ENCODE results near the gene GLIS1. TPM values are rescaled to one million over a fixed set of nuclear protein-coding genes. Genes with fewer than 3 reads are reported as not detected.

GLIS1 gene
- total RNA-seq, 1 experiment from 2014 or later, result 0.28 TPM

GRCh38 chr1:53718443-53718842 lies 20.5 kb downstream of the GLIS1 start:
- no peak overlapping the region for H3K27ac Mint-ChIP-seq
- H3K18ac ChIP-seq (ENCODE audit: insufficient read length, low read depth, low read length), result no peak overlapping the region
- H3K27ac ChIP-seq (ENCODE audit: insufficient read length, low read depth, low read length), result no peak overlapping the region
- H2AK5ac ChIP-seq (ENCODE audit: insufficient read length, low read length), result no peak overlapping the region
- no CpG with 5 or more reads among the region's 2 CpGs for WGBS (ENCODE audit: extremely low coverage, insufficient read length, low lambda C conversion rate)
- no peaks in the 10 kb centered on the region; the same call in 1 of the 2 replicates for H3K4me1 ChIP-seq (ENCODE audit: insufficient read depth, low read length)
- TF ChIP-seq, protein P1, sequence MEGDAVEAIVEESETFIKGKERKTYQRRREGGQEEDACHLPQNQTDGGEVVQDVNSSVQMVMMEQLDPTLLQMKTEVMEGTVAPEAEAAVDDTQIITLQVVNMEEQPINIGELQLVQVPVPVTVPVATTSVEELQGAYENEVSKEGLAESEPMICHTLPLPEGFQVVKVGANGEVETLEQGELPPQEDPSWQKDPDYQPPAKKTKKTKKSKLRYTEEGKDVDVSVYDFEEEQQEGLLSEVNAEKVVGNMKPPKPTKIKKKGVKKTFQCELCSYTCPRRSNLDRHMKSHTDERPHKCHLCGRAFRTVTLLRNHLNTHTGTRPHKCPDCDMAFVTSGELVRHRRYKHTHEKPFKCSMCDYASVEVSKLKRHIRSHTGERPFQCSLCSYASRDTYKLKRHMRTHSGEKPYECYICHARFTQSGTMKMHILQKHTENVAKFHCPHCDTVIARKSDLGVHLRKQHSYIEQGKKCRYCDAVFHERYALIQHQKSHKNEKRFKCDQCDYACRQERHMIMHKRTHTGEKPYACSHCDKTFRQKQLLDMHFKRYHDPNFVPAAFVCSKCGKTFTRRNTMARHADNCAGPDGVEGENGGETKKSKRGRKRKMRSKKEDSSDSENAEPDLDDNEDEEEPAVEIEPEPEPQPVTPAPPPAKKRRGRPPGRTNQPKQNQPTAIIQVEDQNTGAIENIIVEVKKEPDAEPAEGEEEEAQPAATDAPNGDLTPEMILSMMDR (conservative IDR thresholded peaks at IDR 0.05), result no peak
- H3K14ac ChIP-seq (ENCODE audit: insufficient read depth, low read length), result no peak overlapping the region
- no peaks in the 10 kb centered on the region for H3K23me2 ChIP-seq (ENCODE audit: insufficient read length, low read depth, low read length, poor library complexity, severe bottlenecking)
- H3K56ac ChIP-seq (ENCODE audit: insufficient read length, low read depth, low read length), result no peak overlapping the region
- no peaks in the 10 kb centered on the region for H3K79me1 ChIP-seq (ENCODE audit: insufficient read depth, low read depth, low read length, poor library complexity, severe bottlenecking)
- H3K36me3 Mint-ChIP-seq (ENCODE audit: insufficient read depth in 1 of 3, low read depth in 3 of 3), result no peaks in the 10 kb centered on the region
- H2BK120ac ChIP-seq (ENCODE audit: low read depth, low read length, poor library complexity, severe bottlenecking), result no peak overlapping the region
- H4K20me1 ChIP-seq (ENCODE audit: control insufficient read depth, insufficient read depth, insufficient read length), result no peaks in the 10 kb centered on the region
- H2BK15ac ChIP-seq (ENCODE audit: low read depth, low read length), result no peak overlapping the region
- H3T11ph ChIP-seq (ENCODE audit: low read length), result no peak overlapping the region
- no peaks in the 10 kb centered on the region for H3K79me2 ChIP-seq (ENCODE audit: insufficient read depth, low read length)
- H2AFZ ChIP-seq (ENCODE audit: low read length), result no peak overlapping the region
- no peaks in the 10 kb centered on the region for H3K9me3 ChIP-seq (ENCODE audit: control insufficient read depth, low read depth, low read length)
- peaks cover 11% of the 10 kb centered on the region for H3K27me3 Mint-ChIP-seq (ENCODE audit: low read depth)
- no peaks in the 10 kb centered on the region for H3K9me3 Mint-ChIP-seq
- no peak overlapping the region for H4K8ac ChIP-seq (replicated peaks; ENCODE audit: insufficient read length, low read depth, low read length)
- H3K9ac ChIP-seq (ENCODE audit: extremely low read depth, insufficient read length, low read length), result no peak overlapping the region
- no peak overlapping the region for H3K4me2 ChIP-seq (ENCODE audit: insufficient read depth, insufficient read length, low read length)
- H2BK5ac ChIP-seq (ENCODE audit: insufficient read length, low read length), result no peak overlapping the region
- H4K5ac ChIP-seq (ENCODE audit: insufficient read length, low read depth, low read length), result no peak overlapping the region
- no peak for DNase-seq
- H3K27me3 ChIP-seq (ENCODE audit: insufficient read depth, low read length), result no peaks in the 10 kb centered on the region
- no peak overlapping the region for H3K4me3 Mint-ChIP-seq
- H4K91ac ChIP-seq (ENCODE audit: insufficient read length, low read depth, low read length), result no peak overlapping the region
- no peak overlapping the region for H3K23ac ChIP-seq (ENCODE audit: insufficient read length, low read depth, low read length)
- H3K4me1 Mint-ChIP-seq, result peaks cover 0 to 3% of the 10 kb centered on the region in 2 experiments; a peak in 2 of 4 replicates
- H3K4ac ChIP-seq (ENCODE audit: low read depth, low read length), result no peak overlapping the region
- no peak overlapping the region for H2BK20ac ChIP-seq (ENCODE audit: low read depth, low read length, poor library complexity, severe bottlenecking)
- no peak overlapping the region for H2BK12ac ChIP-seq (ENCODE audit: insufficient read length, low read depth, low read length)
